Stimulated activated CD8-positive, alpha-beta memory T cell treated with anti-CD3 and anti-CD28 coated beads, Interleukin-2, amount 100 ng/mL, for 48 hours (primary cell): ENCODE data around the gene MTMR12.

Experiments used
- DNase-seq, 2 donors: peaks; one replicate each; pipeline ENCODE4 v3.0.0-alpha.2; 2020; ENCODE audit warnings: low read depth in 2 of 2

Gene MTMR12

GRCh38 chr5:32197032-32197431 is 115.7 kb downstream of the MTMR12 start:
- no peak for DNase-seq

GRCh38 chr5:32195265-32195664 is 117.5 kb downstream of the MTMR12 start:
- DNase-seq, result no peak

- no peak for DNase-seq
Measured at GRCh38 chr5:32193591-32193990, 119.1 kb downstream of the MTMR12 start.

GRCh38 chr5:32190095-32190494 is 122.6 kb downstream of the MTMR12 start:
- no peak for DNase-seq

GRCh38 chr5:32187675-32188074 is 125.1 kb downstream of the MTMR12 start:
- no peak for DNase-seq

GRCh38 chr5:32182463-32183063 is 130.2 kb downstream of the MTMR12 start:
- no peak for DNase-seq
